Mesenchymal stem cell (in vitro differentiated cells and primary cell): ENCODE data around the gene TMEM108.

Experiments
- DNase-seq: peaks from one replicate; pipeline ENCODE4 v3.0.0-alpha.2; 2013
- H2AFZ ChIP-seq: one replicate; pipeline ENCODE4 v1.6.1; 2013; ENCODE audit warnings: low read depth, mild to moderate bottlenecking, control low read depth, inconsistent platforms, low read length, moderate library complexity
- H2AK5ac ChIP-seq: 2 replicates; pipeline ENCODE4 v1.6.1; 2013; ENCODE audit warnings: low read length, moderate library complexity, mild to moderate bottlenecking, inconsistent platforms; ENCODE audit not compliant: severe bottlenecking
- H2BK120ac ChIP-seq: one replicate; pipeline ENCODE4 v1.6.1; 2013; ENCODE audit warnings: low read depth, mild to moderate bottlenecking, inconsistent platforms, low read length, moderate library complexity
- H2BK12ac ChIP-seq, 2 experiments: one replicate each; pipeline ENCODE4 v1.6.1; 2013; ENCODE audit warnings: inconsistent platforms in 2 of 2, low read length in 2 of 2, mild to moderate bottlenecking in 2 of 2, moderate library complexity in 2 of 2, control low read depth in 1 of 2
- H2BK15ac ChIP-seq: one replicate; pipeline ENCODE4 v1.6.1; 2013; ENCODE audit warnings: mild to moderate bottlenecking, low read depth, inconsistent platforms; ENCODE audit not compliant: poor library complexity, severe bottlenecking
- H2BK5ac ChIP-seq: 2 replicates; pipeline ENCODE4 v1.6.1; 2013; ENCODE audit warnings: low read depth, mild to moderate bottlenecking, low read length, control low read depth, inconsistent platforms; ENCODE audit not compliant: poor library complexity, severe bottlenecking
- H3K14ac ChIP-seq, 2 experiments: one replicate each; pipeline ENCODE4 v1.6.1; 2013; ENCODE audit warnings: inconsistent platforms in 2 of 2, low read length in 2 of 2, control low read depth in 1 of 2, mild to moderate bottlenecking in 1 of 2, moderate library complexity in 1 of 2
- H3K18ac ChIP-seq, 2 experiments: one replicate each; pipeline ENCODE4 v1.6.1; 2013; ENCODE audit warnings: inconsistent platforms in 2 of 2, low read length in 2 of 2, control low read depth in 1 of 2, low read depth in 1 of 2, mild to moderate bottlenecking in 1 of 2
- H3K23ac ChIP-seq, 2 experiments: one replicate each; pipeline ENCODE4 v1.6.1; 2013; ENCODE audit warnings: inconsistent platforms in 2 of 2, low read length in 2 of 2, mild to moderate bottlenecking in 2 of 2, moderate library complexity in 2 of 2, control low read depth in 1 of 2
- H3K27ac ChIP-seq: 2 replicates; pipeline ENCODE4 v1.5.1; 2013; ENCODE audit warnings: mild to moderate bottlenecking, moderate library complexity, low read length, control low read depth, inconsistent platforms; ENCODE audit not compliant: poor library complexity, severe bottlenecking
- H3K27me3 ChIP-seq, 2 experiments: 2 replicates each; pipeline versions ENCODE4 v1.6.1 to v1.7.0; 2013; ENCODE audit warnings: low read length in 2 of 2, mild to moderate bottlenecking in 2 of 2, moderate library complexity in 2 of 2, control low read depth in 1 of 2, inconsistent platforms in 1 of 2; ENCODE audit not compliant: control insufficient read depth in 1 of 2, insufficient read depth in 1 of 2
- H3K36me3 ChIP-seq, 2 experiments: 2 replicates each; pipeline versions ENCODE4 v1.6.1 to v1.7.0; 2013; ENCODE audit warnings: low read length in 2 of 2, control low read depth in 1 of 2, inconsistent platforms in 1 of 2, low read depth in 1 of 2, mild to moderate bottlenecking in 1 of 2; ENCODE audit not compliant: insufficient read depth in 2 of 2, control insufficient read depth in 1 of 2
- H3K4ac ChIP-seq, 2 experiments: one replicate each; pipeline ENCODE4 v1.6.1; 2013; ENCODE audit warnings: inconsistent platforms in 2 of 2, low read length in 2 of 2, mild to moderate bottlenecking in 2 of 2, moderate library complexity in 2 of 2, control low read depth in 1 of 2, low read depth in 1 of 2
- H3K4me1 ChIP-seq: 2 replicates; pipeline ENCODE4 v1.6.1; 2013; ENCODE audit warnings: low read depth, low read length, control low read depth; ENCODE audit not compliant: control insufficient read depth, insufficient read depth
- H3K4me2 ChIP-seq: 2 replicates; pipeline ENCODE4 v1.6.1; 2013; ENCODE audit warnings: low read length, mild to moderate bottlenecking, inconsistent platforms; ENCODE audit not compliant: poor library complexity, severe bottlenecking
- H3K4me3 ChIP-seq, 2 experiments: 2 replicates each; pipeline versions ENCODE4 v1.5.1 to v1.7.0; 2013; ENCODE audit warnings: low read length in 2 of 2, mild to moderate bottlenecking in 2 of 2, control low read depth in 1 of 2, low read depth in 1 of 2; ENCODE audit not compliant: insufficient read depth in 1 of 2
- H3K79me1 ChIP-seq: replicated peaks from 2 replicates; pipeline ENCODE4 v1.6.1; 2013; ENCODE audit warnings: mild to moderate bottlenecking, control low read depth, low read length, inconsistent platforms; ENCODE audit not compliant: poor library complexity, severe bottlenecking
- H3K9ac ChIP-seq: 2 replicates; pipeline ENCODE4 v1.7.0; 2013; ENCODE audit warnings: mild to moderate bottlenecking, low read length, moderate library complexity
- H3K9me3 ChIP-seq: 2 replicates; pipeline ENCODE4 v1.7.0; 2013; ENCODE audit warnings: mild to moderate bottlenecking, low read length; ENCODE audit not compliant: control insufficient read depth
- H4K8ac ChIP-seq: one replicate; pipeline ENCODE4 v1.6.1; 2013; ENCODE audit warnings: inconsistent platforms, mild to moderate bottlenecking, low read length, moderate library complexity
- H4K91ac ChIP-seq: one replicate; pipeline ENCODE4 v1.6.1; 2013; ENCODE audit warnings: mild to moderate bottlenecking, low read length, inconsistent platforms
- WGBS: methylation state at CpG from one replicate; pipeline ENCODE4 v1.1.7; 2013; ENCODE audit warnings: mixed read lengths; 5-methylcytosine and 5-hydroxymethylcytosine counted together

Gene TMEM108

DNA sequence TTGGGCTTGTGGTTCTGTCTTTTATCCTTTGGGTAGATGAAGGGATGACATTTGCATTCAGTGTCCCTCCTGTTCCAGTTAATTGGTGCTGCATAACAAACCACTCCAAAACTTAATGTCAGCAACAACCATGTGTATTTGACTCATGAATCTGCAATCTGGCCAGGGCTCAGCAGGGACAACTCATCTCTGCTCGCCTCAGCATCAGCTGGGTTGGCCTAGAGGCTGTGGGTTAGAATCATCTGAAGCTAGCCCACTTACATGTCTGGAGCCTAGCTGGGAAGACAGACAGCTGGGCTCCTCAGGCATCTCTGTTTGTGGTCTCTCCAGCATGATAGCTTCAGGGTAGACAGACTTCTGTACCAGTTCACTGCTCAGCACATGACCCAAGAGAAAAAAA lies 92.0 kb downstream of the TMEM108 start:
- Histone ChIP-seq H4K8ac (no peak overlapping the region), H3K4me2 (no peak overlapping the region), H2BK5ac (no peak overlapping the region), H3K9me3 (no peaks in the 10 kb centered on the region), H3K79me1 (no peaks in the 10 kb centered on the region), H3K27me3 (no peaks in the 10 kb centered on the region), H2BK15ac (no peak overlapping the region), H4K91ac (no peak overlapping the region), H3K9ac (no peak overlapping the region), H3K27ac (no peak overlapping the region), H2AK5ac (no peak overlapping the region), H3K4ac (no peak overlapping the region), H3K36me3 (no peaks in the 10 kb centered on the region), H2BK120ac (no peak overlapping the region), H3K4me3 (no peak overlapping the region), H3K14ac (no peak overlapping the region), H3K18ac (no peak overlapping the region), H2BK12ac (no peak overlapping the region), H3K4me1 (no peaks in the 10 kb centered on the region), H3K23ac (no peak overlapping the region), H2AFZ (no peak overlapping the region)
- WGBS, result 46% methylated on average over 1 of the region's 1 CpG
- DNase-seq, result no peak

DNA sequence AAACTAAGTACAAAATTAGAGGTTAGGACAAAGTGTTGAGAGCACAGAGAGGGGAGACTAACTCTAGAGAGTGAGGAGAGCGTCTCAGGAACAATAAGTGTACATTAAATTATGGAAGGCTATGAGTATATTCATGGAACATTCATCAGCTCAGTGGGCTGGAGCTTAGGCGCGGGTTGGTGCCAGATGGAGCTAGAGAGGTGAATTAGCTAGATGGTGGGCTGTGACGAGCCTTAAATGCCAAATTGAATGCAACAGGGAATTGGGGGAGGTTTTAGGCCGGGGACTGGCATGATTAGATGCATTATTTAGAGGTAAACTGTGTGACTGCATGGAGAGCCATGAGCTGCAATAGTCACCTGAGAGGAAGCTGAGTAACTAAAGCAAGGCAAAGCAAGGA lies 97.1 kb downstream of the TMEM108 start:
- H2BK12ac ChIP-seq, result no peak overlapping the region
- no peaks in the 10 kb centered on the region for H3K27me3 ChIP-seq
- no peak overlapping the region for H4K91ac ChIP-seq
- 72% methylated on average over 5 of the region's 5 CpGs for WGBS
- no peak overlapping the region for H3K27ac ChIP-seq
- H3K79me1 ChIP-seq, result no peaks in the 10 kb centered on the region
- H2BK120ac ChIP-seq, result no peak overlapping the region
- no peak overlapping the region for H3K23ac ChIP-seq
- no peak overlapping the region for H2BK15ac ChIP-seq
- DNase-seq, result no peak
- H2AFZ ChIP-seq, result no peak overlapping the region
- H3K4me2 ChIP-seq, result no peak overlapping the region
- H3K36me3 ChIP-seq, result no peaks in the 10 kb centered on the region
- H2AK5ac ChIP-seq, result no peak overlapping the region
- no peak overlapping the region for H4K8ac ChIP-seq
- H2BK5ac ChIP-seq, result no peak overlapping the region
- no peak overlapping the region for H3K9ac ChIP-seq
- no peak overlapping the region for H3K18ac ChIP-seq
- H3K4ac ChIP-seq, result no peak overlapping the region
- no peak overlapping the region for H3K14ac ChIP-seq
- H3K4me3 ChIP-seq, result no peak overlapping the region
- H3K9me3 ChIP-seq, result no peaks in the 10 kb centered on the region
- H3K4me1 ChIP-seq, result peaks cover 7% of the 10 kb centered on the region

DNA sequence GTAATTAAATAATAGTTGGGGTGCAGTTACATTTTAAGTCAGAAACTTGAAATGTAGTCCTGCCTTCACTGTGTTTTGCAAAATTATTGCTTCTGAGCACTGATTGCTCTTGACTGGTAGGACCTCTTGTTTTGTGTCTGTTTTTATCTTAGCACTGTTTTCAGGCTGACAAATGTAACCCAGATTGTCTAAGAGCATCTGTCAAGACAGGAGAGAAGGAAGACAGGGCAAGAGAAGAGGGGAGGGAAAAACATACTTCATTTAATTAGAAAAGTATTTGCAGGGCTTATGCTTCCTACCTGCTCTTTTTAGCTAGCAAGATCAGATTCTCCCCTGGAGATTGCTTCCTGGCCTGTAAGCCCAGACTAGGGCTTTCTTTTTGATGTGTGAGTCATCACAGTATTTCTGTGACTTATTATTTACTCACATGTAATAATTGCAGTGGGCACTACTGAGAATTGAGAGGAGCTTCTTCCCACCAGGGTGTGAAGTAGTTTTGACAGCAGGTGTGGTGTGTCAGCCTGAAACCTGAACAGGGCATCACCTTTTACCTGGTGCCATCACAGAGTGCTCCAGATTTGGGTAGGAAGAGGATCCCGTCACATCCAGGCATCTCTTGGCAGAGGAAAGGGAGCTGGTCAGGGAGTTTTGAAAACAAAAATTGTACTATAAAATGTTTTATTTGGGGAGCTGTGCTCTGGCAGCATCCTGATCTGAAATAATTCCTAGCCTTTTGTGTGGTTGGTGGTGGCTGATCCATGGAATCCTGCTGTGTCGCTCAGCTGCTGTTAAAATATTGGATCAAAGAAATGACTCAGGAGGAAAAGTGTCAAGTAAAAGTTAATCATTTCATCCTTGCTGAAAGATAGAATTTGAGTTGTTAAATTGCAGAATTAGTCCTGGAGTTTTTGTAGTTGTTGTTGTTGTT lies 98.2 kb downstream of the TMEM108 start:
- no peak for DNase-seq
- H3K27ac ChIP-seq, result peak overlapping the region; percentile 91
- no peak overlapping the region for H4K91ac ChIP-seq
- H3K79me1 ChIP-seq, result no peaks in the 10 kb centered on the region
- WGBS, result 88% methylated on average over 2 of the region's 2 CpGs
- no peak overlapping the region for H2AFZ ChIP-seq
- H2BK120ac ChIP-seq, result no peak overlapping the region
- H3K9me3 ChIP-seq, result no peaks in the 10 kb centered on the region
- no peak overlapping the region for H3K23ac ChIP-seq
- H2BK5ac ChIP-seq, result no peak overlapping the region
- no peak overlapping the region for H3K4ac ChIP-seq
- H3K9ac ChIP-seq, result no peak overlapping the region
- no peak overlapping the region for H4K8ac ChIP-seq
- no peak overlapping the region for H2BK12ac ChIP-seq
- H3K4me1 ChIP-seq, result peaks cover 7% of the 10 kb centered on the region
- H3K14ac ChIP-seq, result no peak overlapping the region
- no peaks in the 10 kb centered on the region for H3K36me3 ChIP-seq
- no peak overlapping the region for H3K18ac ChIP-seq
- no peak overlapping the region for H3K4me3 ChIP-seq
- peak overlapping the region; percentile 44 for H2AK5ac ChIP-seq
- no peaks in the 10 kb centered on the region for H3K27me3 ChIP-seq
- H2BK15ac ChIP-seq, result no peak overlapping the region
- peak overlapping the region; percentile 55 for H3K4me2 ChIP-seq

DNA sequence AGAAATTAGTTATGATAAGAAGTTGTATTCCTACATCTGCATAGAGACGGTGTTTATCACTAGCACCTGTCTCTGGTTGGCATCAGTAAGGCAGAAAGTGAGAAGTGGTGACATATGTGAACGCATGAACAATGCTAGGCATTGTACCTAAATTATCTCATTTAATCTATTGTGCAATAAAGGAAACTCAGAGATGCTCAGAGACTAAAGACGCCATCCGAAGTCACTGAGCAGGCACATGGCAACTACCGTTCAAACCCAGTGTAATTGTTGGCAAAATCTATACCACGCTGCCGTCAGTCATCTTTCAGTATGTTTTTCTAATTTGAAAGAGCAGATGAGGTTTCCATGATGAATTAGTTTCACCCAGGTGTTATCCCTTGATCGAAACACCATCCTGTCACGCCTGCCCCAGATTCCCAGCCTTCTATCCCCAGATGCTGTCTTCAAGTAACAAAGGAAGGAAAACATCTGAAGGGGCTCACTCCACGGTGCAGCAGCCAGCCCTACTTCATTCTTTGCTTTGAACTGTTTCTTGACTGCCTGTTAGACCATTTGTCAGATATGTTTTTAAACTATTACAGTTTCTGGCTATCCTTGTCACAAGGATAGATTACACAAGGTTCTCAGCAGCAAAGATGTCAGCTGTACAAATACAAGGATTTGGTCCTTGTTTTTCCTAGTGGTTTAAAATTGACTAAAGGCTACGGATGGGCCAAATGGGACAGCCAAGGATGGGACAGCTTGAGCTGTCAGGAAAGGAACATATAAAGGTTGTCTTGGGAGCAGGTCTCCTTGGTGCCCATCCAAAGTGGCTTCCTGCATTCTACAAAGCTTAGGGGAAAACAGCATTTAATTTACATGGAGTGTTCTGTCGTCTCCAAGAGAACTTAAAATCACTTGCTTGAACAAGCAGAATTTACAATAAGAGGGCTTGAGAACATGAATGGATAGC lies 99.1 kb downstream of the TMEM108 start:
- Histone ChIP-seq H3K18ac (no peak overlapping the region), H4K8ac (no peak overlapping the region), H3K36me3 (no peaks in the 10 kb centered on the region), H3K27ac (no peak overlapping the region), H2AFZ (no peak overlapping the region), H3K4me3 (no peak overlapping the region), H3K23ac (no peak overlapping the region), H3K4ac (no peak overlapping the region), H2BK120ac (no peak overlapping the region), H2AK5ac (no peak overlapping the region), H2BK5ac (no peak overlapping the region), H3K9me3 (no peaks in the 10 kb centered on the region), H3K79me1 (no peaks in the 10 kb centered on the region), H3K4me1 (peaks cover 7% of the 10 kb centered on the region), H2BK12ac (no peak overlapping the region), H3K4me2 (no peak overlapping the region), H3K9ac (no peak overlapping the region), H3K14ac (no peak overlapping the region), H2BK15ac (no peak overlapping the region), H4K91ac (no peak overlapping the region), H3K27me3 (no peaks in the 10 kb centered on the region)
- no peak for DNase-seq
- 88% methylated on average over 11 of the region's 12 CpGs for WGBS
